Neural cell (in vitro differentiated cells): Measurements from ENCODE around the gene TMED8. TPM values are rescaled to one million over a fixed set of nuclear protein-coding genes. Genes with fewer than 3 reads are reported as not detected.
"Not testable (repeated sequence)": the region's sequence is repeated elsewhere in the genome, so short reads cannot be mapped to it uniquely, and the experiment has no call there.

Experiments
- H2AFZ ChIP-seq: fragments of 200-600, 300-800 bp; sonication (generic), shearing (Covaris generic); 2 replicates; pipeline ENCODE4 v1.6.0; 2014; ENCODE audit warnings: low read depth, mild to moderate bottlenecking, antibody characterized with exemption, low read length, moderate library complexity
- H3F3A ChIP-seq: fragments of 200-600 bp; shearing (Covaris generic); 2 replicates; pipeline ENCODE4 v1.6.1; 2016; ENCODE audit warnings: mild to moderate bottlenecking, moderate library complexity, mixed read lengths, antibody characterized with exemption, low read length; ENCODE audit not compliant: insufficient read depth, poor library complexity, severe bottlenecking
- H3K27ac ChIP-seq: fragments of 200-600, 300-800 bp; sonication (generic), shearing (Covaris generic); 2 replicates; pipeline ENCODE4 v1.5.1; 2014; ENCODE audit warnings: mild to moderate bottlenecking, low read length, moderate library complexity
- H3K27me3 ChIP-seq: fragments of 300-800, 200-600 bp; sonication (generic), shearing (Covaris generic); 2 replicates; pipeline ENCODE4 v1.6.0; 2014; ENCODE audit warnings: mild to moderate bottlenecking, low read depth, low read length, moderate library complexity; ENCODE audit not compliant: insufficient read depth
- H3K36me3 ChIP-seq: fragments of 300-800, 200-600 bp; sonication (generic), shearing (Covaris generic); 2 replicates; pipeline ENCODE4 v1.5.1; 2014; ENCODE audit warnings: mild to moderate bottlenecking, antibody characterized with exemption, low read length, moderate library complexity; ENCODE audit not compliant: insufficient read depth
- H3K4me2 ChIP-seq: fragments of 300-800, 200-600 bp; sonication (generic), shearing (Covaris generic); 2 replicates; pipeline ENCODE4 v1.6.0; 2014; ENCODE audit warnings: mild to moderate bottlenecking, low read length
- H3K4me3 ChIP-seq: fragments of 300-800, 200-600 bp; sonication (generic), shearing (Covaris generic); 2 replicates; pipeline ENCODE4 v1.5.1; 2014; ENCODE audit warnings: mild to moderate bottlenecking, low read length, moderate library complexity
- H3K79me2 ChIP-seq: fragments of 200-600 bp; shearing (Covaris generic); replicated peaks from 2 replicates; pipeline ENCODE4 v1.6.0; 2014; ENCODE audit warnings: mild to moderate bottlenecking, low read length, moderate library complexity; ENCODE audit not compliant: insufficient read depth
- H3K9ac ChIP-seq: fragments of 300-800, 200-600 bp; sonication (generic), shearing (Covaris generic); 2 replicates; pipeline ENCODE4 v1.6.1; 2016; ENCODE audit warnings: mild to moderate bottlenecking, low read length, mixed read lengths
- H3K9me2 ChIP-seq: fragments of 200-600 bp; shearing (Covaris generic); 2 replicates; pipeline ENCODE4 v1.6.1; 2016; ENCODE audit warnings: mild to moderate bottlenecking, low read length, mixed read lengths; ENCODE audit not compliant: insufficient read depth
- H3K9me3 ChIP-seq: fragments of 200-600, 300-800 bp; sonication (generic), shearing (Covaris generic); 2 replicates; pipeline ENCODE4 v1.6.1; 2016; ENCODE audit warnings: mild to moderate bottlenecking, mixed run types, low read length, moderate library complexity, mixed read lengths
- H4K20me1 ChIP-seq: fragments of 200-600 bp; shearing (Covaris generic); 2 replicates; pipeline ENCODE4 v1.6.1; 2016; ENCODE audit warnings: mild to moderate bottlenecking, mixed run types; ENCODE audit not compliant: insufficient read depth
- EP300 ChIP-seq: fragments of 450-650 bp; conservative IDR thresholded peaks from 2 replicates; pipeline ENCODE4 v1.6.1; 2014; ENCODE audit warnings: antibody characterized with exemption, mild to moderate bottlenecking, moderate library complexity; ENCODE audit not compliant: poor library complexity, severe bottlenecking
- EZH2 ChIP-seq: fragments of 200-600, 300-800 bp; shearing (Covaris generic), sonication (generic); IDR thresholded peaks from 2 replicates; pipeline ENCODE4 v1.6.1; 2014; ENCODE audit warnings: antibody characterized with exemption, low read length, borderline replicate concordance, mild to moderate bottlenecking; ENCODE audit not compliant: insufficient read depth, poor library complexity, severe bottlenecking
- MXI1 ChIP-seq: fragments of 450-650 bp; conservative IDR thresholded peaks from 2 replicates; pipeline ENCODE4 v1.6.1; 2014; ENCODE audit warnings: antibody characterized with exemption, mild to moderate bottlenecking; ENCODE audit not compliant: poor library complexity, severe bottlenecking
- POLR2AphosphoS5 ChIP-seq: IDR thresholded peaks from 2 replicates; pipeline ENCODE4 v1.6.1; 2012
- RAD21 ChIP-seq: fragments of 450-650 bp; conservative IDR thresholded peaks from 2 replicates; pipeline ENCODE4 v1.6.1; 2014; ENCODE audit warnings: antibody characterized with exemption, mild to moderate bottlenecking, moderate library complexity
- SMC3 ChIP-seq: fragments of 450-650 bp; conservative IDR thresholded peaks from 2 replicates; pipeline ENCODE4 v1.6.1; 2014; ENCODE audit warnings: antibody characterized with exemption, mild to moderate bottlenecking, moderate library complexity; ENCODE audit not compliant: poor library complexity
- TAF1 ChIP-seq: IDR thresholded peaks from 2 replicates; pipeline ENCODE4 v1.6.1; 2012; ENCODE audit warnings: low read depth
- polyA plus RNA-seq: library from polyadenylated mRNA; depleted of rRNA; stranded (reverse); fragments of >200 nt; gene quantifications from 2 replicates; pipeline ENCODE4 v1.2.3, GENCODE V29; 2014
- TF ChIP-seq, protein P1 (sequence below): IDR thresholded peaks from 2 replicates; pipeline ENCODE4 v1.6.1; 2012; ENCODE audit warnings: borderline replicate concordance
- TF ChIP-seq, protein P2 (sequence below): fragments of 450-650 bp; IDR thresholded peaks from 2 replicates; pipeline ENCODE4 v1.5.1; 2014; ENCODE audit warnings: antibody characterized with exemption, mild to moderate bottlenecking, moderate library complexity; ENCODE audit not compliant: poor library complexity, severe bottlenecking

The TMED8 gene
- polyA plus RNA-seq, 1 donor from 2014 or later: 16.5 TPM

DNA sequence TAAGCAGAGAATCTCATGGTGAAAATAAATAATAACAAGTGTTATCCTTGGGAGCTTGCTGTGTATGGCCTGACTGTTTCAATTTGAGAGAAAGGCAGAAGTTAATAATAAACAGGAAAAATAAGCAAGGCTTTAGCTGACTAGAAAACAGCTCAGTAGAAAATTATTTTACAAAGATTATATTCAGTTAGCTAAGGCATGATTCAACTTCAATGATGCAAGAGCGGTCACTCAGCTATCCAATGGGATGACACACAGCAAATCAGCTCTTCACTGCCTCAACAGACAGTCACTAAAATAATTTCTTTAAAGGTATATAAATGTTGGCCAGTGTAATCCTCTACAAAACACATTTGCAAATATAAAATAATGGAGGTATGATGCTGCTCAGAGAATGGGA lies 37.5 kb downstream of the TMED8 start:
- H3K9ac ChIP-seq: no peak overlapping the region
- H3K4me3 ChIP-seq: no peak overlapping the region
- no peaks in the 10 kb centered on the region for H3K27me3 ChIP-seq
- H3K27ac ChIP-seq: no peak overlapping the region
- no peaks in the 10 kb centered on the region for H3K79me2 ChIP-seq
- no peaks in the 10 kb centered on the region for H3F3A ChIP-seq
- TF ChIP-seq, protein P1, sequence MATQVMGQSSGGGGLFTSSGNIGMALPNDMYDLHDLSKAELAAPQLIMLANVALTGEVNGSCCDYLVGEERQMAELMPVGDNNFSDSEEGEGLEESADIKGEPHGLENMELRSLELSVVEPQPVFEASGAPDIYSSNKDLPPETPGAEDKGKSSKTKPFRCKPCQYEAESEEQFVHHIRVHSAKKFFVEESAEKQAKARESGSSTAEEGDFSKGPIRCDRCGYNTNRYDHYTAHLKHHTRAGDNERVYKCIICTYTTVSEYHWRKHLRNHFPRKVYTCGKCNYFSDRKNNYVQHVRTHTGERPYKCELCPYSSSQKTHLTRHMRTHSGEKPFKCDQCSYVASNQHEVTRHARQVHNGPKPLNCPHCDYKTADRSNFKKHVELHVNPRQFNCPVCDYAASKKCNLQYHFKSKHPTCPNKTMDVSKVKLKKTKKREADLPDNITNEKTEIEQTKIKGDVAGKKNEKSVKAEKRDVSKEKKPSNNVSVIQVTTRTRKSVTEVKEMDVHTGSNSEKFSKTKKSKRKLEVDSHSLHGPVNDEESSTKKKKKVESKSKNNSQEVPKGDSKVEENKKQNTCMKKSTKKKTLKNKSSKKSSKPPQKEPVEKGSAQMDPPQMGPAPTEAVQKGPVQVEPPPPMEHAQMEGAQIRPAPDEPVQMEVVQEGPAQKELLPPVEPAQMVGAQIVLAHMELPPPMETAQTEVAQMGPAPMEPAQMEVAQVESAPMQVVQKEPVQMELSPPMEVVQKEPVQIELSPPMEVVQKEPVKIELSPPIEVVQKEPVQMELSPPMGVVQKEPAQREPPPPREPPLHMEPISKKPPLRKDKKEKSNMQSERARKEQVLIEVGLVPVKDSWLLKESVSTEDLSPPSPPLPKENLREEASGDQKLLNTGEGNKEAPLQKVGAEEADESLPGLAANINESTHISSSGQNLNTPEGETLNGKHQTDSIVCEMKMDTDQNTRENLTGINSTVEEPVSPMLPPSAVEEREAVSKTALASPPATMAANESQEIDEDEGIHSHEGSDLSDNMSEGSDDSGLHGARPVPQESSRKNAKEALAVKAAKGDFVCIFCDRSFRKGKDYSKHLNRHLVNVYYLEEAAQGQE: no peak
- TF ChIP-seq EZH2: no peak
- no peak for TF ChIP-seq SMC3
- no peak for TF ChIP-seq EP300
- TF ChIP-seq RAD21: no peak
- TF ChIP-seq POLR2AphosphoS5: no peak
- no peaks in the 10 kb centered on the region for H3K9me3 ChIP-seq
- no peak overlapping the region for H2AFZ ChIP-seq
- no peaks in the 10 kb centered on the region for H3K9me2 ChIP-seq
- H3K4me2 ChIP-seq: no peak overlapping the region
- H3K36me3 ChIP-seq: no peaks in the 10 kb centered on the region
- H4K20me1 ChIP-seq: no peaks in the 10 kb centered on the region

DNA sequence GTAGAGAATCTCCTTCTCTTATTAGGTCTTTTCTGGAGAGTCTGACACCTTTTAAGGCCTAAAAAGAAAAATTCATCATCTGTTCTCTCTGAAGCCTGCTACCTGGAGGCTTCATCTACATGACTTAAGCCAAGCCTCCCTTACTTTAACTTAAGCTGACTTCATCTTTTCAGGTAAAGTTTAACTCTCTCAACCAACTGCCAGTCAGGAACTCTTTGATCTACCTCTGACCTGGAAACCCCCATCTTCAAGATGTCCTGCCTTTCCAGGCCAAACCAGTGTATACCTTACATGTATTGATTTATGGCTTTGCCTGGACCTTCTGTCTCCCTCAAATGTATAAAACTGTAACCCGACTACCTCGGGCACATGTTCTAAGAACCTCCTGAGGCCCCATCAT lies 38.6 kb downstream of the TMED8 start:
- Histone ChIP-seq H4K20me1 (no peaks in the 10 kb centered on the region), H3K9ac (no peak overlapping the region), H3K27me3 (no peaks in the 10 kb centered on the region), H3K9me3 (no peaks in the 10 kb centered on the region), H3K36me3 (no peaks in the 10 kb centered on the region), H3K27ac (no peak overlapping the region), H2AFZ (no peak overlapping the region), H3F3A (no peaks in the 10 kb centered on the region), H3K4me2 (no peak overlapping the region), H3K9me2 (no peaks in the 10 kb centered on the region), H3K4me3 (no peak overlapping the region), H3K79me2 (no peaks in the 10 kb centered on the region)
- TF ChIP-seq MXI1 (no peak), TAF1 (no peak)

DNA sequence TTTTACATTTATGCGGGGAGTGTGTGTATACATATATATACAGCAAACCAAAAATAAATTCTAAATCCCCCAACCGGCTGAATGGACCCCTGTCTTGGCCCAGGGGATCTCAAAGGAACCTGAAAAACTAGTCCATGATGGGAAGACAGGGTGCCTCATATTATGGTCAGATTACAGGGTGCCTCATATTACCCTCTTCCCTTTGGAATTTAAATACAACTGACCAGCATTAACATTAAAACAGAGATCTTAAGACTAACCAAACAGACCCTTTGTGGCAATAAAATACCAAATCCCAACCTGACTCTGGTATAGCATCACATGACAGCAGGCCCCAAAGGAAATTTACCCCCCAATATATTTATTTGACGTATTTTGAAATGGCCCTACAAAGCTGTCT lies 39.0 kb downstream of the TMED8 start:
- Histone ChIP-seq H3K79me2 (no peaks in the 10 kb centered on the region), H2AFZ (no peak overlapping the region), H3K27ac (no peak overlapping the region), H3F3A (no peaks in the 10 kb centered on the region), H3K9me3 (no peaks in the 10 kb centered on the region), H3K27me3 (no peaks in the 10 kb centered on the region), H3K4me3 (no peak overlapping the region), H3K4me2 (no peak overlapping the region), H4K20me1 (no peaks in the 10 kb centered on the region), H3K9ac (no peak overlapping the region), H3K36me3 (no peaks in the 10 kb centered on the region), H3K9me2 (no peaks in the 10 kb centered on the region)
- TF ChIP-seq SMC3 (no peak), EP300 (no peak), TAF1 (no peak), POLR2AphosphoS5 (no peak), EZH2 (no peak), RAD21 (no peak), MXI1 (no peak)
- TF ChIP-seq, protein P1: no peak
- TF ChIP-seq, protein P2, sequence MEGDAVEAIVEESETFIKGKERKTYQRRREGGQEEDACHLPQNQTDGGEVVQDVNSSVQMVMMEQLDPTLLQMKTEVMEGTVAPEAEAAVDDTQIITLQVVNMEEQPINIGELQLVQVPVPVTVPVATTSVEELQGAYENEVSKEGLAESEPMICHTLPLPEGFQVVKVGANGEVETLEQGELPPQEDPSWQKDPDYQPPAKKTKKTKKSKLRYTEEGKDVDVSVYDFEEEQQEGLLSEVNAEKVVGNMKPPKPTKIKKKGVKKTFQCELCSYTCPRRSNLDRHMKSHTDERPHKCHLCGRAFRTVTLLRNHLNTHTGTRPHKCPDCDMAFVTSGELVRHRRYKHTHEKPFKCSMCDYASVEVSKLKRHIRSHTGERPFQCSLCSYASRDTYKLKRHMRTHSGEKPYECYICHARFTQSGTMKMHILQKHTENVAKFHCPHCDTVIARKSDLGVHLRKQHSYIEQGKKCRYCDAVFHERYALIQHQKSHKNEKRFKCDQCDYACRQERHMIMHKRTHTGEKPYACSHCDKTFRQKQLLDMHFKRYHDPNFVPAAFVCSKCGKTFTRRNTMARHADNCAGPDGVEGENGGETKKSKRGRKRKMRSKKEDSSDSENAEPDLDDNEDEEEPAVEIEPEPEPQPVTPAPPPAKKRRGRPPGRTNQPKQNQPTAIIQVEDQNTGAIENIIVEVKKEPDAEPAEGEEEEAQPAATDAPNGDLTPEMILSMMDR: no peak

DNA sequence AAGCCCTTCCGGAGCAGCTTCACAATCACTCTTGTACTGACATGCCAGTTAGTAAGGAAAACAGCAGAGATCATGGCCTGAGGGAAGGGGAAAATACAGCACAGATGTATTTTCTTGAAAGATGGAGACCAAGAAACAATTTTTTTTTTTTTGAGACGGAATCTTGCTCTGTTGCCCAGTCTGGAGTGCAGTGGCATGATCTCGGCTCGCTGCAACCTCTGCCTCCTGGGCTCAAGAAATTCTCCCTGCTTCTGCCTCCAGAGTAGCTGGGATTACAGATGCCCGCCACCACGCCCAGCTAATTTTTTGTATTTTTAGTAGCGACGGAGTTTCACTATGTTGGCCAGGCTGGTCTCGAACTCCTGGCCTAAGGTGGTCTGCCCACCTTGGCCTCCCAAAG lies 39.6 kb downstream of the TMED8 start:
- H3K36me3 ChIP-seq, H3K4me2 ChIP-seq, H3K4me3 ChIP-seq, H3F3A ChIP-seq, H4K20me1 ChIP-seq, H3K27me3 ChIP-seq, H3K9me2 ChIP-seq, H3K27ac ChIP-seq, H2AFZ ChIP-seq, H3K79me2 ChIP-seq, H3K9me3 ChIP-seq, H3K9ac ChIP-seq: not testable (repeated sequence)
